SU-DHL-6 (cell line): ENCODE data around the gene FSIP1.

Source experiments
- H2AFZ ChIP-seq: fragments of 200-600 bp; sonication (generic); 2 replicates; pipeline ENCODE4 v1.6.1; 2014; ENCODE audit warnings: low read depth, mild to moderate bottlenecking, moderate library complexity, mixed read lengths, antibody characterized with exemption, low read length; ENCODE audit not compliant: severe bottlenecking
- H3F3A ChIP-seq: fragments of 200-600 bp; shearing (Covaris generic); 2 replicates; pipeline ENCODE4 v1.6.0; 2016; ENCODE audit warnings: antibody characterized with exemption, mild to moderate bottlenecking; ENCODE audit not compliant: insufficient read depth
- H3K27ac ChIP-seq: fragments of 200-600 bp; sonication (generic); 2 replicates; pipeline ENCODE4 v1.5.1; 2016; ENCODE audit warnings: low read depth, mild to moderate bottlenecking, low read length, moderate library complexity, mixed read lengths
- H3K27me3 ChIP-seq: fragments of 200-600 bp; sonication (generic), shearing (Covaris generic); 2 replicates; pipeline ENCODE4 v1.6.0; 2014; ENCODE audit warnings: mild to moderate bottlenecking, low read length
- H3K36me3 ChIP-seq: fragments of 200-600 bp; sonication (generic); 2 replicates; pipeline ENCODE4 v1.6.1; 2014; ENCODE audit warnings: mild to moderate bottlenecking, low read length, mixed read lengths
- H3K4me2 ChIP-seq: fragments of 300-600, 200-600 bp; shearing (Covaris generic), sonication (generic); 2 replicates; pipeline ENCODE4 v1.6.0; 2014; ENCODE audit warnings: low read length, low read depth, mild to moderate bottlenecking; ENCODE audit not compliant: poor library complexity, severe bottlenecking
- H3K4me3 ChIP-seq: fragments of 200-600 bp; sonication (generic); 2 replicates; pipeline ENCODE4 v1.5.1; 2014; ENCODE audit warnings: antibody characterized with exemption, low read length, mild to moderate bottlenecking, mixed read lengths; ENCODE audit not compliant: insufficient read depth, poor library complexity, severe bottlenecking
- H3K79me2 ChIP-seq: fragments of 200-600 bp; sonication (generic); 2 replicates; pipeline ENCODE4 v1.6.1; 2014; ENCODE audit warnings: mild to moderate bottlenecking, low read length, moderate library complexity; ENCODE audit not compliant: insufficient read depth
- H3K9ac ChIP-seq: fragments of 200-600 bp; sonication (generic); 2 replicates; pipeline ENCODE4 v1.7.0; 2014; ENCODE audit warnings: mild to moderate bottlenecking, low read length
- H3K9me2 ChIP-seq: fragments of 200-600 bp; sonication (generic); replicated peaks from 2 replicates; pipeline ENCODE4 v1.6.1; 2014; ENCODE audit warnings: low read length; ENCODE audit not compliant: insufficient read depth
- H3K9me3 ChIP-seq: fragments of 200-600 bp; sonication (generic); 2 replicates; pipeline ENCODE4 v1.6.1; 2014; ENCODE audit warnings: low read length, mixed read lengths; ENCODE audit not compliant: insufficient read depth
- H4K20me1 ChIP-seq: fragments of 200-600 bp; sonication (generic); 2 replicates; pipeline ENCODE4 v1.6.1; 2014; ENCODE audit warnings: low read depth, mild to moderate bottlenecking, antibody characterized with exemption, low read length, moderate library complexity, mixed read lengths
- CTCF ChIP-seq: fragments of 200-600 bp; sonication (generic); IDR thresholded peaks from one replicate; pipeline ENCODE4 v1.5.1; 2017; ENCODE audit warnings: antibody characterized with exemption, mild to moderate bottlenecking, low read length, moderate library complexity; ENCODE audit not compliant: insufficient read depth, poor library complexity, severe bottlenecking
- EZH2phosphoT487 ChIP-seq: fragments of 200-600 bp; sonication (generic), shearing (Covaris generic); conservative IDR thresholded peaks from 2 replicates; pipeline ENCODE4 v1.6.1; 2018; ENCODE audit warnings: mild to moderate bottlenecking, antibody characterized with exemption, low read length, moderate library complexity, mixed read lengths

The FSIP1 gene

GRCh38 chr15:39665629-39666250 lies 116.9 kb downstream of the FSIP1 start:
- H3K36me3 ChIP-seq = no peaks in the 10 kb centered on the region
- H3K9ac ChIP-seq = no peak overlapping the region
- TF ChIP-seq CTCF (no peak), EZH2phosphoT487 (no peak)
- no peaks in the 10 kb centered on the region for H3K79me2 ChIP-seq
- no peaks in the 10 kb centered on the region for H3F3A ChIP-seq
- no peak overlapping the region for H3K27ac ChIP-seq
- no peaks in the 10 kb centered on the region for H4K20me1 ChIP-seq
- no peak overlapping the region for H3K4me3 ChIP-seq
- no peaks in the 10 kb centered on the region for H3K9me3 ChIP-seq
- H3K27me3 ChIP-seq = 0 out of 2 replicates have a peak, but pooled peaks cover 3% of the 10 kb centered on the region
- no peak overlapping the region for H3K4me2 ChIP-seq
- no peak overlapping the region for H2AFZ ChIP-seq
- H3K9me2 ChIP-seq = no peaks in the 10 kb centered on the region

- no peaks in the 10 kb centered on the region; the same call in 1 of the 2 replicates for H3K9me3 ChIP-seq
- no peaks in the 10 kb centered on the region for H4K20me1 ChIP-seq
- no peak overlapping the region for H3K4me2 ChIP-seq
- no peaks in the 10 kb centered on the region for H3F3A ChIP-seq
- TF ChIP-seq EZH2phosphoT487 = no peak
- no peak for TF ChIP-seq CTCF
- no peak overlapping the region for H3K9ac ChIP-seq
- no peaks in the 10 kb centered on the region for H3K79me2 ChIP-seq
- H2AFZ ChIP-seq = no peak overlapping the region
- H3K36me3 ChIP-seq = no peaks in the 10 kb centered on the region
- no peaks in the 10 kb centered on the region for H3K9me2 ChIP-seq
- H3K4me3 ChIP-seq = no peak overlapping the region
- no peak overlapping the region for H3K27ac ChIP-seq
- H3K27me3 ChIP-seq = 0 out of 2 replicates have a peak, but pooled peaks cover 3% of the 10 kb centered on the region
These were observed 118.9 kb downstream of the FSIP1 start for GRCh38 chr15:39663704-39664250.

DNA sequence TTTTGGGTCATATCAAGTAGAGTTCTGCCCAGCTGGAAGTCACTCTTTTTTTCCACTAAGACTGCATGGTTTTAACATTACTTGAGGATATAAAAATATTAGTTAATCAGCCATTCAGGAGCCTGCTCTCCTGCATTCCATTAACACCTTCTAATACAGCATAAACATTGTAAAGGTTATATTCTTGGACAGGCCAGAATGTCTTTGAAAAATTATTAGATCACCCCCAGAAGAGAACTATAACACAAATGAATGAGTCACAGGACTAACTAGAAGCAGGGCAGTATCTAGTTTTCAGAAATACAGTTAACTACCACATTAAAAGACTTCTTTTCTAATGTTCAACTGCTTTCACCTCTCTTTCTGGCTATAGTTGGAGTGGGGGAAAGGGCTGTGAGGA lies 120.9 kb downstream of the FSIP1 start:
- H3K79me2 ChIP-seq = no peaks in the 10 kb centered on the region
- no peaks in the 10 kb centered on the region for H3F3A ChIP-seq
- no peaks in the 10 kb centered on the region for H3K9me2 ChIP-seq
- no peak overlapping the region for H3K27ac ChIP-seq
- H2AFZ ChIP-seq = no peak overlapping the region
- no peak overlapping the region for H3K9ac ChIP-seq
- H3K27me3 ChIP-seq = 0 out of 2 replicates have a peak, but pooled peaks cover 3% of the 10 kb centered on the region
- no peaks in the 10 kb centered on the region; the same call in 1 of the 2 replicates for H3K9me3 ChIP-seq
- TF ChIP-seq CTCF = no peak
- no peak for TF ChIP-seq EZH2phosphoT487
- H3K4me3 ChIP-seq = no peak overlapping the region
- H3K36me3 ChIP-seq = no peaks in the 10 kb centered on the region
- no peaks in the 10 kb centered on the region for H4K20me1 ChIP-seq
- H3K4me2 ChIP-seq = no peak overlapping the region
